A673 (cell line): ENCODE data around the gene NHERF1. TPM values are rescaled to one million over a fixed set of nuclear protein-coding genes. Genes with fewer than 3 reads are reported as not detected.

ENCODE experiments used
- BruUV-seq: library from RNA; stranded (reverse); fragments of 400-500 nt; replicated peaks from 2 replicates; lab custom pipeline; 2021; lab: Mats Ljungman, UMichigan
- CTCF ChIA-PET: fragments of 300-600 bp; sonication (Branson Sonifier 250); formaldehyde crosslinking; loops from one replicate; lab custom pipeline; 2022; ENCODE audit warnings: antibody characterized with exemption; lab: Charles Lee
- POLR2A ChIA-PET: fragments of 300-600 bp; sonication (Branson Sonifier 250); formaldehyde crosslinking; loops from one replicate; lab custom pipeline; 2022; ENCODE audit warnings: antibody characterized with exemption; ENCODE audit not compliant: low non-redundant PET; lab: Charles Lee
- DNase-seq: peaks from one replicate; pipeline ENCODE4 v3.0.0-alpha.2; 2015; ENCODE audit warnings: low spot score
- H3K27ac ChIP-seq: fragments of 200-600 bp; sonication (generic); 2 replicates; pipeline ENCODE4 v1.5.1; 2016; ENCODE audit warnings: mixed run types, low read depth, mild to moderate bottlenecking, mixed read lengths, antibody characterized with exemption, low read length; ENCODE audit not compliant: poor library complexity, severe bottlenecking
- H3K27me3 ChIP-seq: fragments of 200-600 bp; sonication (generic); replicated peaks from 2 replicates; pipeline ENCODE4 v1.6.1; 2017; ENCODE audit warnings: mixed run types, low read depth, mild to moderate bottlenecking, mixed read lengths, antibody characterized with exemption, low read length; ENCODE audit not compliant: insufficient read depth, poor library complexity
- H3K36me3 ChIP-seq: fragments of 200-600 bp; sonication (generic); 2 replicates; pipeline ENCODE4 v1.6.1; 2016; ENCODE audit warnings: mixed run types, mild to moderate bottlenecking, mixed read lengths, antibody characterized with exemption, low read length; ENCODE audit not compliant: insufficient read depth, poor library complexity, severe bottlenecking
- H3K4me1 ChIP-seq: fragments of 200-600 bp; sonication (generic); 2 replicates; pipeline ENCODE4 v1.6.1; 2017; ENCODE audit warnings: mixed run types, mild to moderate bottlenecking, mixed read lengths, antibody characterized with exemption, low read length; ENCODE audit not compliant: insufficient read depth, poor library complexity, severe bottlenecking
- H3K4me3 ChIP-seq: fragments of 200-600 bp; sonication (generic); 2 replicates; pipeline ENCODE4 v1.5.1; 2016; ENCODE audit warnings: low read depth, mixed run types, mild to moderate bottlenecking, mixed read lengths, low read length; ENCODE audit not compliant: poor library complexity, severe bottlenecking
- H3K9me3 ChIP-seq: fragments of 200-600 bp; sonication (generic); 2 replicates; pipeline ENCODE4 v1.6.1; 2016; ENCODE audit warnings: mixed run types, low read depth, mild to moderate bottlenecking, mixed read lengths, antibody characterized with exemption, low read length; ENCODE audit not compliant: poor library complexity, severe bottlenecking
- CTCF ChIP-seq: fragments of 300-800, 200-600 bp; sonication (generic); conservative IDR thresholded peaks from 2 replicates; pipeline ENCODE4 v1.5.1; 2017; ENCODE audit warnings: low read depth, mild to moderate bottlenecking, antibody characterized with exemption, low read length, moderate library complexity, mixed read lengths
- EZH2 ChIP-seq: fragments of 200-600 bp; sonication (generic); IDR thresholded peaks from 2 replicates; pipeline ENCODE4 v1.6.1; 2017; ENCODE audit warnings: borderline replicate concordance, low read depth, mild to moderate bottlenecking, mixed read lengths, antibody characterized with exemption, low read length; ENCODE audit not compliant: poor library complexity, severe bottlenecking
- intact Hi-C: fragments of 100-400 bp; cut with micrococcal nuclease; formaldehyde crosslinking; loops from one replicate; pipeline ENCODE4 v1.10.0; 2022; ENCODE audit not compliant: unreplicated experiment
- total RNA-seq: library from RNA; stranded (reverse); gene quantifications from 2 replicates; pipeline ENCODE4 v1.2.3, GENCODE V29; 2021

NHERF1 gene
- total RNA-seq, 1 experiment from 2014 or later: 33.8 TPM

GRCh38 chr17:74804683-74805082 is 56.3 kb downstream of the NHERF1 start:
- ChIA-PET POLR2A (no interaction called here), CTCF (no interaction called here)
- peaks cover 2% of the 10 kb centered on the region for H3K36me3 ChIP-seq
- no peak overlapping the region for H3K4me3 ChIP-seq
- no peak for DNase-seq
- intact Hi-C loops: no loop called here
- no peak for TF ChIP-seq EZH2
- no peak for TF ChIP-seq CTCF
- H3K4me1 ChIP-seq: no peaks in the 10 kb centered on the region
- BruUV-seq: no TSS peak
- no peaks in the 10 kb centered on the region for H3K27me3 ChIP-seq
- H3K27ac ChIP-seq: no peak overlapping the region
- no peaks in the 10 kb centered on the region for H3K9me3 ChIP-seq

GRCh38 chr17:74805591-74805991 is 57.2 kb downstream of the NHERF1 start:
- no peak overlapping the region for H3K4me3 ChIP-seq
- CTCF ChIA-PET: no interaction called here
- TF ChIP-seq CTCF: no peak
- no peak for TF ChIP-seq EZH2
- H3K27me3 ChIP-seq: no peaks in the 10 kb centered on the region
- intact Hi-C loops: no loop called here
- POLR2A ChIA-PET: no interaction called here
- no peak overlapping the region for H3K27ac ChIP-seq
- BruUV-seq: no TSS peak
- DNase-seq: no peak
- no peaks in the 10 kb centered on the region for H3K4me1 ChIP-seq
- no peaks in the 10 kb centered on the region for H3K36me3 ChIP-seq
- H3K9me3 ChIP-seq: no peaks in the 10 kb centered on the region

- no peaks in the 10 kb centered on the region for H3K36me3 ChIP-seq
- no peak overlapping the region for H3K27ac ChIP-seq
- intact Hi-C loops: no loop called here
- TF ChIP-seq CTCF (no peak), EZH2 (no peak)
- H3K9me3 ChIP-seq: no peaks in the 10 kb centered on the region
- H3K4me3 ChIP-seq: no peak overlapping the region
- H3K4me1 ChIP-seq: no peaks in the 10 kb centered on the region
- POLR2A ChIA-PET: no interaction called here
- no peak for DNase-seq
- CTCF ChIA-PET: no interaction called here
- no peaks in the 10 kb centered on the region for H3K27me3 ChIP-seq
- BruUV-seq: no TSS peak
Observed at GRCh38 chr17:74806334-74806733, 57.9 kb downstream of the NHERF1 start.
